Thoracic aorta (tissue), 2 donors: ENCODE results near the gene SCMH1. TPM values are rescaled to one million over a fixed set of nuclear protein-coding genes. Genes with fewer than 3 reads are reported as not detected.

Experiments
- ATAC-seq: fragments of 150-250 bp; one replicate; pipeline ENCODE4 v1.8.0; 2017; ENCODE audit warnings: low read depth; ENCODE audit not compliant: insufficient number of reproducible peaks, low FRiP score
- DNase-seq: peaks from one replicate; pipeline ENCODE4 v3.0.0-alpha.2; 2020; ENCODE audit warnings: low spot score
- H3K27ac ChIP-seq, 2 donors: fragments of 200-600 bp; sonication (generic); 1 replicate in 1 of 2; 2 replicates in 1 of 2; pipeline ENCODE4 v1.5.1; 2016; ENCODE audit warnings: mild to moderate bottlenecking in 2 of 2, moderate library complexity in 2 of 2
- H3K27me3 ChIP-seq: fragments of 200-600 bp; sonication (generic); replicated peaks from 2 replicates; pipeline ENCODE4 v1.6.0; 2016; ENCODE audit warnings: mild to moderate bottlenecking; ENCODE audit not compliant: insufficient read depth
- H3K36me3 ChIP-seq: fragments of 200-600 bp; sonication (generic); one replicate; pipeline ENCODE4 v1.5.1; 2016
- H3K4me1 ChIP-seq, 2 donors: fragments of 200-600 bp; sonication (generic); 1 replicate in 1 of 2; 2 replicates in 1 of 2; pipeline versions ENCODE4 v1.5.1 to v1.6.0; 2016; ENCODE audit warnings: low read depth in 2 of 2, mild to moderate bottlenecking in 1 of 2; ENCODE audit not compliant: control insufficient read depth in 1 of 2
- H3K4me3 ChIP-seq: fragments of 200-600 bp; sonication (generic); 2 replicates; pipeline ENCODE4 v1.5.1; 2016; ENCODE audit warnings: mild to moderate bottlenecking
- H3K9me3 ChIP-seq: fragments of 200-600 bp; sonication (generic); 2 replicates; pipeline ENCODE4 v1.5.1; 2016
- CTCF ChIP-seq: fragments of 200-600 bp; sonication (generic); IDR thresholded peaks from one replicate; pipeline ENCODE4 v1.5.1; 2019; ENCODE audit warnings: antibody characterized with exemption
- total RNA-seq, 2 donors: library from RNA; depleted of rRNA; stranded (reverse); fragments of >200 nt; gene quantifications; one replicate each; pipeline versions ENCODE4 v1.1.0 to v1.2.3, GENCODE V29; 2016

SCMH1 gene
- total RNA-seq, 2 donors from 2014 or later: 41.7 to 65.9 TPM

GRCh38 chr1:40986956-40987355 lies 255.2 kb downstream of the SCMH1 start:
- H3K9me3 ChIP-seq: no peaks in the 10 kb centered on the region
- H3K27me3 ChIP-seq: no peaks in the 10 kb centered on the region
- ATAC-seq (no peak), DNase-seq (no peak)
- H3K36me3 ChIP-seq: peaks cover 40% of the 10 kb centered on the region
- no peak for TF ChIP-seq CTCF
- peak overlapping the region; percentile 19 to 93 for H3K27ac ChIP-seq
- no peak overlapping the region for H3K4me3 ChIP-seq
- H3K4me1 ChIP-seq: peaks cover 36 to 85% of the 10 kb centered on the region in 2 donors

- Histone ChIP-seq H3K36me3 (peaks cover 34% of the 10 kb centered on the region), H3K4me1 (peaks cover 36 to 85% of the 10 kb centered on the region in 2 donors), H3K27ac (peak overlapping the region in 1 of 2 donors; percentile 93), H3K27me3 (no peaks in the 10 kb centered on the region), H3K4me3 (no peak overlapping the region), H3K9me3 (no peaks in the 10 kb centered on the region)
- no peak for TF ChIP-seq CTCF
- no peak for ATAC-seq
- DNase-seq: no peak
These were observed 255.8 kb downstream of the SCMH1 start for GRCh38 chr1:40986328-40986783.

- H3K4me3 ChIP-seq: no peak overlapping the region
- no peaks in the 10 kb centered on the region for H3K9me3 ChIP-seq
- H3K27ac ChIP-seq: peak overlapping the region in 1 of 2 donors; percentile 93
- no peak for TF ChIP-seq CTCF
- H3K4me1 ChIP-seq: peaks cover 36 to 85% of the 10 kb centered on the region in 2 donors
- H3K36me3 ChIP-seq: peaks cover 32% of the 10 kb centered on the region
- DNase-seq: no peak
- no peaks in the 10 kb centered on the region for H3K27me3 ChIP-seq
- ATAC-seq: no peak
These were observed 256.2 kb downstream of the SCMH1 start for GRCh38 chr1:40985875-40986274.

- Histone ChIP-seq H3K4me3 (peak overlapping the region; percentile 16), H3K27ac (peak overlapping the region; percentile 93), H3K4me1 (peaks cover 36 to 84% of the 10 kb centered on the region in 2 donors), H3K9me3 (no peaks in the 10 kb centered on the region), H3K36me3 (peaks cover 30% of the 10 kb centered on the region), H3K27me3 (no peaks in the 10 kb centered on the region)
- ATAC-seq: no peak
- no peak for TF ChIP-seq CTCF
- no peak for DNase-seq
These were observed 256.9 kb downstream of the SCMH1 start for GRCh38 chr1:40985161-40985560.

GRCh38 chr1:40984531-40984930 lies 257.6 kb downstream of the SCMH1 start:
- no peaks in the 10 kb centered on the region for H3K27me3 ChIP-seq
- peak overlapping the region; percentile 93 for H3K27ac ChIP-seq
- TF ChIP-seq CTCF: no peak
- H3K36me3 ChIP-seq: peaks cover 24% of the 10 kb centered on the region
- DNase-seq: no peak
- no peak for ATAC-seq
- peak overlapping the region; percentile 87 for H3K4me3 ChIP-seq
- H3K4me1 ChIP-seq: peaks cover 36 to 84% of the 10 kb centered on the region in 2 donors
- no peaks in the 10 kb centered on the region for H3K9me3 ChIP-seq
